OCI-M2 (cell line): ENCODE measurements around the gene VGLL4.

Source experiments
- DNase-seq: peaks from one replicate; lab custom pipeline; 2025; ENCODE audit not compliant: unreplicated experiment; lab: John Stamatoyannopoulos, UW

VGLL4 gene

GRCh38 chr3:11509173-11510000 lies 134.3 kb downstream of the VGLL4 start:
- DNase-seq, result no peak

GRCh38 chr3:11508346-11509172 lies 135.2 kb downstream of the VGLL4 start:
- DNase-seq, result no peak

GRCh38 chr3:11507719-11508118 lies 136.0 kb downstream of the VGLL4 start:
- no peak for DNase-seq
